Prostate gland (tissue), 2 donors: ENCODE data around the gene PLEKHA7.

Source experiments
- POLR2A ChIP-seq: fragments of 450-650 bp; IDR thresholded peaks from one replicate; pipeline ENCODE4 v1.6.1; 2016; ENCODE audit warnings: antibody characterized with exemption, mild to moderate bottlenecking
- POLR2AphosphoS5 ChIP-seq: sonication (generic); formaldehyde crosslinking; IDR thresholded peaks from one replicate; pipeline ENCODE4 v1.6.1; 2017; ENCODE audit warnings: antibody characterized with exemption
- TF ChIP-seq, protein P1 (sequence below), 4 experiments: fragments of 200-600 bp in 2 of 4; fragments of 450-650 bp in 2 of 4; sonication (generic) in 2 of 4; IDR thresholded peaks; 1 replicate in 3 of 4; 2 replicates in 1 of 4; pipeline ENCODE4 v1.5.1; 2016 to 2019; ENCODE audit warnings: antibody characterized with exemption in 4 of 4, mild to moderate bottlenecking in 2 of 4, moderate library complexity in 2 of 4

DNA sequence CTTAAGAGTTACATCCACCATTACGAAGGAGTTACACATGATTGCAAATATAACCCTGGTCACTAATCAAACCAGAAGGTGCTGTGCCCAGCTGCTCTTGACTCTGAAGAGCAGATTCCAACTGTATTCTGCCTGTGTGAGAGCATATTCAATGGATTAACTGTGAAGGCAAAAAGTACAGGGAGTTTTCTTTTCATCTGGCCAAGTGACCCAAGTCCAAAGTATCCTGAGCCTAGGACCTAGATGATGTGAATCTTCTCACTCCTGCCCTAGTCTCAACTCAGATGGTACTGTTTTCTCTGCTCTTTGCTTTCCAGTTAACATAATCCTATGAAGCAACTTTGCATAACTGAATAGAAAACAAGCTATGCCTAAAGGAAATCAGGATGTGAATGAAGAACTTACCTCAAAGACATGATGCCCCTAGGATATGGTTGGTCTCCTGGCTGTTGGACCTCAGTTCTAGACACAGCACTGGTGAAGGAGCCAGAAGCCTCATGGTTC lies 169.9 kb downstream of the PLEKHA7 start:
- TF ChIP-seq POLR2AphosphoS5, result no peak
- TF ChIP-seq, protein P1, sequence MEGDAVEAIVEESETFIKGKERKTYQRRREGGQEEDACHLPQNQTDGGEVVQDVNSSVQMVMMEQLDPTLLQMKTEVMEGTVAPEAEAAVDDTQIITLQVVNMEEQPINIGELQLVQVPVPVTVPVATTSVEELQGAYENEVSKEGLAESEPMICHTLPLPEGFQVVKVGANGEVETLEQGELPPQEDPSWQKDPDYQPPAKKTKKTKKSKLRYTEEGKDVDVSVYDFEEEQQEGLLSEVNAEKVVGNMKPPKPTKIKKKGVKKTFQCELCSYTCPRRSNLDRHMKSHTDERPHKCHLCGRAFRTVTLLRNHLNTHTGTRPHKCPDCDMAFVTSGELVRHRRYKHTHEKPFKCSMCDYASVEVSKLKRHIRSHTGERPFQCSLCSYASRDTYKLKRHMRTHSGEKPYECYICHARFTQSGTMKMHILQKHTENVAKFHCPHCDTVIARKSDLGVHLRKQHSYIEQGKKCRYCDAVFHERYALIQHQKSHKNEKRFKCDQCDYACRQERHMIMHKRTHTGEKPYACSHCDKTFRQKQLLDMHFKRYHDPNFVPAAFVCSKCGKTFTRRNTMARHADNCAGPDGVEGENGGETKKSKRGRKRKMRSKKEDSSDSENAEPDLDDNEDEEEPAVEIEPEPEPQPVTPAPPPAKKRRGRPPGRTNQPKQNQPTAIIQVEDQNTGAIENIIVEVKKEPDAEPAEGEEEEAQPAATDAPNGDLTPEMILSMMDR (IDR thresholded peaks at IDR 0.05), result no peak
- TF ChIP-seq POLR2A, result no peak
